ENCODE measurements around the gene CTXND1. TPM values are rescaled to one million over a fixed set of nuclear protein-coding genes. Genes with fewer than 3 reads are reported as not detected.

The CTXND1 gene
- total and polyA plus RNA-seq, 2 of the 13 experiments (the other 11 are each of a cell fraction or from before 2014, with no cell fraction given) = 1.2 to 2.1 TPM

DNA sequence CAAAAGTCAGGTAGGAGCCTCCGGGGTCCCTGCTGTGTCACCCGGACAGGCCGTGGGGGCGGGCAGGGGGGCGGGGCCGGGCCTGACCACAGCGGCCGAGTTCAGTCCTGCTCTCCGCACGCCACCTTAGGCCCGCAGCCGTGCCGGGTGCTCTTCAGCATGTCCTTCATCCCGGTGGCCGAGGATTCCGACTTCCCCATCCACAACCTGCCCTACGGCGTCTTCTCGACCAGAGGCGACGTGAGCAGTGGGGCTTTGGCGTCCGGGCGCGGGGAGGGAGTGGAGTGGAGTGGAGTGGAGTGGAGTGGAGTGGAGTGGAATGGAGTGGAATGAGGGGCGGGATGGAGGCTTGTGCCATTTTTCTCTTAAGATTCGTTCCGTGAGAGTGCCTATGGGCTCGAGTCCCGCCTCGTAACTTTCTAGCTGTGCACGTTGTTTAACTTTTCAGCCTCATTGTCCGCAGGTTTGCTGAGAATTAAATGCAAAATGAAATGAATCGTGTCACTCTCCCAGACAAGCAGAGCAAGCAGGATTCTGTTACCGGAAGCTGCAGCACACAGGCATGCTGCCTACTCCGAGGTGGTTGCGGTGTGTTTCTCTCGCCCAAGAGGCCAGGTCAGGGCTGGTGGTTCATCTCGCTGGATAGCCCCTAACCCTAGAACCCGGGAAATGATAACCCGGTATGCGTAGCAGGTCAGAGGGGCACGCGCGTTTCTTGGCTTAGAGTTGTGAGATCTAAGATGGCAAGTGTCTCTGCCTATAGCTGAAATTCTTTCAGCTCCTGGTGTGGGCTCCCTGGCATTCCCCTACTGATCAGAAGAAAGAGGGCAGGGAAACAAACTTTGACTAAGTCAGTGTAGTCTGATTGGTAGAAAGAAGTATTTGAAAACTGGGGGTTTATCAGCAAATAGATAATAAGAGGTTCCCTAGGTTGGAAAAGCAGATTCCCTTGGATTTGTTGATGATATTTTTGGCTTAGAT, 98.8 kb downstream of the CTXND1 start, which contains the start of gene FAH (continued):
- TF ChIP-seq FOSL1 (CRISPR knock-in tag; IDR thresholded peaks at IDR 0.05; ENCODE audit: borderline replicate concordance) (no peak), TEAD2 (CRISPR knock-in tag; IDR thresholded peaks at IDR 0.05) (0 out of 2 replicates have a peak, but pooled peaks have one; percentile 29), ARID2 (CRISPR knock-in tag; IDR thresholded peaks at IDR 0.05; ENCODE audit: borderline replicate concordance) (0 out of 2 replicates have a peak, but pooled peaks have one; percentile 84), FOXC1 (CRISPR knock-in tag; IDR thresholded peaks at IDR 0.05; ENCODE audit: borderline replicate concordance) (peak; percentile 86), ZC3H13 (CRISPR knock-in tag; IDR thresholded peaks at IDR 0.05) (no peak), HOXA9 (CRISPR knock-in tag; IDR thresholded peaks at IDR 0.05; ENCODE audit: borderline replicate concordance) (peak; percentile 48; the same call in 1 of the 2 replicates), ZMYM2 (CRISPR knock-in tag; IDR thresholded peaks at IDR 0.05) (0 out of 2 replicates have a peak, but pooled peaks have one; percentile 20), HIVEP1 (CRISPR knock-in tag; IDR thresholded peaks at IDR 0.05) (peak; percentile 79), ZNF350 (CRISPR knock-in tag; IDR thresholded peaks at IDR 0.05; ENCODE audit: borderline replicate concordance, low read depth) (peak; percentile 52; the same call in 1 of the 2 replicates), ZNF781 (CRISPR knock-in tag; IDR thresholded peaks at IDR 0.05; ENCODE audit: borderline replicate concordance, not compliant biosample characterization) (no peak), SOX6 (IDR thresholded peaks at IDR 0.05) (no peak), SOX6 (CRISPR knock-in tag; IDR thresholded peaks at IDR 0.05) (peak; percentile 64)
- TF ChIP-seq, protein P1, sequence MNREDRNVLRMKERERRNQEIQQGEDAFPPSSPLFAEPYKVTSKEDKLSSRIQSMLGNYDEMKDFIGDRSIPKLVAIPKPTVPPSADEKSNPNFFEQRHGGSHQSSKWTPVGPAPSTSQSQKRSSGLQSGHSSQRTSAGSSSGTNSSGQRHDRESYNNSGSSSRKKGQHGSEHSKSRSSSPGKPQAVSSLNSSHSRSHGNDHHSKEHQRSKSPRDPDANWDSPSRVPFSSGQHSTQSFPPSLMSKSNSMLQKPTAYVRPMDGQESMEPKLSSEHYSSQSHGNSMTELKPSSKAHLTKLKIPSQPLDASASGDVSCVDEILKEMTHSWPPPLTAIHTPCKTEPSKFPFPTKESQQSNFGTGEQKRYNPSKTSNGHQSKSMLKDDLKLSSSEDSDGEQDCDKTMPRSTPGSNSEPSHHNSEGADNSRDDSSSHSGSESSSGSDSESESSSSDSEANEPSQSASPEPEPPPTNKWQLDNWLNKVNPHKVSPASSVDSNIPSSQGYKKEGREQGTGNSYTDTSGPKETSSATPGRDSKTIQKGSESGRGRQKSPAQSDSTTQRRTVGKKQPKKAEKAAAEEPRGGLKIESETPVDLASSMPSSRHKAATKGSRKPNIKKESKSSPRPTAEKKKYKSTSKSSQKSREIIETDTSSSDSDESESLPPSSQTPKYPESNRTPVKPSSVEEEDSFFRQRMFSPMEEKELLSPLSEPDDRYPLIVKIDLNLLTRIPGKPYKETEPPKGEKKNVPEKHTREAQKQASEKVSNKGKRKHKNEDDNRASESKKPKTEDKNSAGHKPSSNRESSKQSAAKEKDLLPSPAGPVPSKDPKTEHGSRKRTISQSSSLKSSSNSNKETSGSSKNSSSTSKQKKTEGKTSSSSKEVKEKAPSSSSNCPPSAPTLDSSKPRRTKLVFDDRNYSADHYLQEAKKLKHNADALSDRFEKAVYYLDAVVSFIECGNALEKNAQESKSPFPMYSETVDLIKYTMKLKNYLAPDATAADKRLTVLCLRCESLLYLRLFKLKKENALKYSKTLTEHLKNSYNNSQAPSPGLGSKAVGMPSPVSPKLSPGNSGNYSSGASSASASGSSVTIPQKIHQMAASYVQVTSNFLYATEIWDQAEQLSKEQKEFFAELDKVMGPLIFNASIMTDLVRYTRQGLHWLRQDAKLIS (CRISPR knock-in tag; IDR thresholded peaks at IDR 0.05) = no peak
- TF ChIP-seq, protein P2, sequence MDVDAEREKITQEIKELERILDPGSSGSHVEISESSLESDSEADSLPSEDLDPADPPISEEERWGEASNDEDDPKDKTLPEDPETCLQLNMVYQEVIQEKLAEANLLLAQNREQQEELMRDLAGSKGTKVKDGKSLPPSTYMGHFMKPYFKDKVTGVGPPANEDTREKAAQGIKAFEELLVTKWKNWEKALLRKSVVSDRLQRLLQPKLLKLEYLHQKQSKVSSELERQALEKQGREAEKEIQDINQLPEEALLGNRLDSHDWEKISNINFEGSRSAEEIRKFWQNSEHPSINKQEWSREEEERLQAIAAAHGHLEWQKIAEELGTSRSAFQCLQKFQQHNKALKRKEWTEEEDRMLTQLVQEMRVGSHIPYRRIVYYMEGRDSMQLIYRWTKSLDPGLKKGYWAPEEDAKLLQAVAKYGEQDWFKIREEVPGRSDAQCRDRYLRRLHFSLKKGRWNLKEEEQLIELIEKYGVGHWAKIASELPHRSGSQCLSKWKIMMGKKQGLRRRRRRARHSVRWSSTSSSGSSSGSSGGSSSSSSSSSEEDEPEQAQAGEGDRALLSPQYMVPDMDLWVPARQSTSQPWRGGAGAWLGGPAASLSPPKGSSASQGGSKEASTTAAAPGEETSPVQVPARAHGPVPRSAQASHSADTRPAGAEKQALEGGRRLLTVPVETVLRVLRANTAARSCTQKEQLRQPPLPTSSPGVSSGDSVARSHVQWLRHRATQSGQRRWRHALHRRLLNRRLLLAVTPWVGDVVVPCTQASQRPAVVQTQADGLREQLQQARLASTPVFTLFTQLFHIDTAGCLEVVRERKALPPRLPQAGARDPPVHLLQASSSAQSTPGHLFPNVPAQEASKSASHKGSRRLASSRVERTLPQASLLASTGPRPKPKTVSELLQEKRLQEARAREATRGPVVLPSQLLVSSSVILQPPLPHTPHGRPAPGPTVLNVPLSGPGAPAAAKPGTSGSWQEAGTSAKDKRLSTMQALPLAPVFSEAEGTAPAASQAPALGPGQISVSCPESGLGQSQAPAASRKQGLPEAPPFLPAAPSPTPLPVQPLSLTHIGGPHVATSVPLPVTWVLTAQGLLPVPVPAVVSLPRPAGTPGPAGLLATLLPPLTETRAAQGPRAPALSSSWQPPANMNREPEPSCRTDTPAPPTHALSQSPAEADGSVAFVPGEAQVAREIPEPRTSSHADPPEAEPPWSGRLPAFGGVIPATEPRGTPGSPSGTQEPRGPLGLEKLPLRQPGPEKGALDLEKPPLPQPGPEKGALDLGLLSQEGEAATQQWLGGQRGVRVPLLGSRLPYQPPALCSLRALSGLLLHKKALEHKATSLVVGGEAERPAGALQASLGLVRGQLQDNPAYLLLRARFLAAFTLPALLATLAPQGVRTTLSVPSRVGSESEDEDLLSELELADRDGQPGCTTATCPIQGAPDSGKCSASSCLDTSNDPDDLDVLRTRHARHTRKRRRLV (CRISPR knock-in tag; IDR thresholded peaks at IDR 0.05) = 0 out of 2 replicates have a peak, but pooled peaks have one; percentile 69
- TF ChIP-seq, protein P3, sequence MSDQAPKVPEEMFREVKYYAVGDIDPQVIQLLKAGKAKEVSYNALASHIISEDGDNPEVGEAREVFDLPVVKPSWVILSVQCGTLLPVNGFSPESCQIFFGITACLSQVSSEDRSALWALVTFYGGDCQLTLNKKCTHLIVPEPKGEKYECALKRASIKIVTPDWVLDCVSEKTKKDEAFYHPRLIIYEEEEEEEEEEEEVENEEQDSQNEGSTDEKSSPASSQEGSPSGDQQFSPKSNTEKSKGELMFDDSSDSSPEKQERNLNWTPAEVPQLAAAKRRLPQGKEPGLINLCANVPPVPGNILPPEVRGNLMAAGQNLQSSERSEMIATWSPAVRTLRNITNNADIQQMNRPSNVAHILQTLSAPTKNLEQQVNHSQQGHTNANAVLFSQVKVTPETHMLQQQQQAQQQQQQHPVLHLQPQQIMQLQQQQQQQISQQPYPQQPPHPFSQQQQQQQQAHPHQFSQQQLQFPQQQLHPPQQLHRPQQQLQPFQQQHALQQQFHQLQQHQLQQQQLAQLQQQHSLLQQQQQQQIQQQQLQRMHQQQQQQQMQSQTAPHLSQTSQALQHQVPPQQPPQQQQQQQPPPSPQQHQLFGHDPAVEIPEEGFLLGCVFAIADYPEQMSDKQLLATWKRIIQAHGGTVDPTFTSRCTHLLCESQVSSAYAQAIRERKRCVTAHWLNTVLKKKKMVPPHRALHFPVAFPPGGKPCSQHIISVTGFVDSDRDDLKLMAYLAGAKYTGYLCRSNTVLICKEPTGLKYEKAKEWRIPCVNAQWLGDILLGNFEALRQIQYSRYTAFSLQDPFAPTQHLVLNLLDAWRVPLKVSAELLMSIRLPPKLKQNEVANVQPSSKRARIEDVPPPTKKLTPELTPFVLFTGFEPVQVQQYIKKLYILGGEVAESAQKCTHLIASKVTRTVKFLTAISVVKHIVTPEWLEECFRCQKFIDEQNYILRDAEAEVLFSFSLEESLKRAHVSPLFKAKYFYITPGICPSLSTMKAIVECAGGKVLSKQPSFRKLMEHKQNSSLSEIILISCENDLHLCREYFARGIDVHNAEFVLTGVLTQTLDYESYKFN (CRISPR knock-in tag; conservative IDR thresholded peaks at IDR 0.05) = peak; percentile 46

All from HepG2 (cell line).